ENCODE results near the gene SVIP.

GRCh38 chr11:22787551-22788162, 41.9 kb downstream of the SVIP start:
- TF ChIP-seq SNAI2 (CRISPR knock-in tag; IDR thresholded peaks at IDR 0.05) (no peak), ARNTL (CRISPR knock-in tag; IDR thresholded peaks at IDR 0.05; ENCODE audit: borderline replicate concordance, low read depth) (no peak), ZNF70 (CRISPR knock-in tag; IDR thresholded peaks at IDR 0.05) (no peak), TOX (CRISPR knock-in tag; IDR thresholded peaks at IDR 0.05; ENCODE audit: borderline replicate concordance) (no peak), ZFP3 (CRISPR knock-in tag; IDR thresholded peaks at IDR 0.05) (no peak), GLIS3 (CRISPR knock-in tag; IDR thresholded peaks at IDR 0.05) (no peak), ZNF565 (CRISPR knock-in tag; conservative IDR thresholded peaks at IDR 0.05; ENCODE audit: low read depth) (no peak), CREB5 (CRISPR knock-in tag; IDR thresholded peaks at IDR 0.05; ENCODE audit: low read depth) (no peak), CSDC2 (CRISPR knock-in tag; IDR thresholded peaks at IDR 0.05) (no peak), CSRNP3 (CRISPR knock-in tag; IDR thresholded peaks at IDR 0.05) (no peak)
- TF ChIP-seq, protein P1, sequence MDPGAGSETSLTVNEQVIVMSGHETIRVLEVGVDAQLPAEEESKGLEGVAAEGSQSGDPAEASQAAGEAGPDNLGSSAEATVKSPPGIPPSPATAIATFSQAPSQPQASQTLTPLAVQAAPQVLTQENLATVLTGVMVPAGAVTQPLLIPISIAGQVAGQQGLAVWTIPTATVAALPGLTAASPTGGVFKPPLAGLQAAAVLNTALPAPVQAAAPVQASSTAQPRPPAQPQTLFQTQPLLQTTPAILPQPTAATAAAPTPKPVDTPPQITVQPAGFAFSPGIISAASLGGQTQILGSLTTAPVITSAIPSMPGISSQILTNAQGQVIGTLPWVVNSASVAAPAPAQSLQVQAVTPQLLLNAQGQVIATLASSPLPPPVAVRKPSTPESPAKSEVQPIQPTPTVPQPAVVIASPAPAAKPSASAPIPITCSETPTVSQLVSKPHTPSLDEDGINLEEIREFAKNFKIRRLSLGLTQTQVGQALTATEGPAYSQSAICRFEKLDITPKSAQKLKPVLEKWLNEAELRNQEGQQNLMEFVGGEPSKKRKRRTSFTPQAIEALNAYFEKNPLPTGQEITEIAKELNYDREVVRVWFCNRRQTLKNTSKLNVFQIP (CRISPR knock-in tag; IDR thresholded peaks at IDR 0.05; ENCODE audit: borderline replicate concordance, low read depth): no peak
- TF ChIP-seq, protein P2, sequence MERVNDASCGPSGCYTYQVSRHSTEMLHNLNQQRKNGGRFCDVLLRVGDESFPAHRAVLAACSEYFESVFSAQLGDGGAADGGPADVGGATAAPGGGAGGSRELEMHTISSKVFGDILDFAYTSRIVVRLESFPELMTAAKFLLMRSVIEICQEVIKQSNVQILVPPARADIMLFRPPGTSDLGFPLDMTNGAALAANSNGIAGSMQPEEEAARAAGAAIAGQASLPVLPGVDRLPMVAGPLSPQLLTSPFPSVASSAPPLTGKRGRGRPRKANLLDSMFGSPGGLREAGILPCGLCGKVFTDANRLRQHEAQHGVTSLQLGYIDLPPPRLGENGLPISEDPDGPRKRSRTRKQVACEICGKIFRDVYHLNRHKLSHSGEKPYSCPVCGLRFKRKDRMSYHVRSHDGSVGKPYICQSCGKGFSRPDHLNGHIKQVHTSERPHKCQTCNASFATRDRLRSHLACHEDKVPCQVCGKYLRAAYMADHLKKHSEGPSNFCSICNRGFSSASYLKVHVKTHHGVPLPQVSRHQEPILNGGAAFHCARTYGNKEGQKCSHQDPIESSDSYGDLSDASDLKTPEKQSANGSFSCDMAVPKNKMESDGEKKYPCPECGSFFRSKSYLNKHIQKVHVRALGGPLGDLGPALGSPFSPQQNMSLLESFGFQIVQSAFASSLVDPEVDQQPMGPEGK (CRISPR knock-in tag; IDR thresholded peaks at IDR 0.05; ENCODE audit: borderline replicate concordance): no peak

All from SK-N-SH treated with all-trans-retinoic acid at 6 μM for 48 hours (cell line).